ENCODE data around the gene UBE2V1. TPM values are rescaled to one million over a fixed set of nuclear protein-coding genes. Genes with fewer than 3 reads are reported as not detected.
A peak's percentile ranks its signal among the peaks of the same experiment; 100 is the strongest.

The UBE2V1 gene
- total RNA-seq, 1 donor from 2014 or later = 138 TPM

- Mint-ChIP-seq H3K27me3 (ENCODE audit: low read depth) (no peaks in the 10 kb centered on the region), H3K36me3 (peaks cover 4% of the 10 kb centered on the region), H3K9me3 (no peaks in the 10 kb centered on the region), H3K27ac (peak overlapping the region; percentile 91), H3K4me1 (peaks cover 40% of the 10 kb centered on the region), H3K4me3 (peak overlapping the region; percentile 83)
- no peak for TF ChIP-seq CTCF (IDR thresholded peaks at IDR 0.05; ENCODE audit: unreplicated experiment)
- no peak for DNase-seq (ENCODE audit: low spot score in 2 of 2, unreplicated experiment in 2 of 2)
These were observed 38.2 kb upstream of the UBE2V1 start for GRCh38 chr20:50151034-50151743.

- Mint-ChIP-seq H3K4me1 (peaks cover 40% of the 10 kb centered on the region), H3K27me3 (ENCODE audit: low read depth) (no peaks in the 10 kb centered on the region), H3K4me3 (peak overlapping the region; percentile 11), H3K27ac (peak overlapping the region; percentile 91), H3K9me3 (no peaks in the 10 kb centered on the region), H3K36me3 (peaks cover 4% of the 10 kb centered on the region)
- TF ChIP-seq CTCF (IDR thresholded peaks at IDR 0.05; ENCODE audit: unreplicated experiment) = no peak
- no peak for DNase-seq (ENCODE audit: low spot score in 2 of 2, unreplicated experiment in 2 of 2)
These were observed 36.7 kb upstream of the UBE2V1 start for GRCh38 chr20:50149481-50150254.

- no peak for DNase-seq (ENCODE audit: low spot score in 2 of 2, unreplicated experiment in 2 of 2)
- Mint-ChIP-seq H3K36me3 (peaks cover 14% of the 10 kb centered on the region), H3K4me3 (no peak overlapping the region), H3K27me3 (ENCODE audit: low read depth) (no peaks in the 10 kb centered on the region), H3K27ac (peak overlapping the region; percentile 67), H3K4me1 (peaks cover 23% of the 10 kb centered on the region), H3K9me3 (no peaks in the 10 kb centered on the region)
- TF ChIP-seq CTCF (IDR thresholded peaks at IDR 0.05; ENCODE audit: unreplicated experiment) = no peak
These were observed 34.0 kb upstream of the UBE2V1 start for GRCh38 chr20:50146732-50147662.

GRCh38 chr20:50146214-50146613 lies 33.3 kb upstream of the UBE2V1 start:
- Mint-ChIP-seq H3K27me3 (ENCODE audit: low read depth) (no peaks in the 10 kb centered on the region), H3K9me3 (no peaks in the 10 kb centered on the region), H3K36me3 (peaks cover 17% of the 10 kb centered on the region), H3K4me3 (no peak overlapping the region), H3K27ac (no peak overlapping the region), H3K4me1 (peaks cover 16% of the 10 kb centered on the region)
- TF ChIP-seq CTCF (IDR thresholded peaks at IDR 0.05; ENCODE audit: unreplicated experiment) = no peak
- no peak for DNase-seq (ENCODE audit: low spot score in 2 of 2, unreplicated experiment in 2 of 2)

- no peak overlapping the region for H3K4me3 Mint-ChIP-seq
- H3K27me3 Mint-ChIP-seq (ENCODE audit: low read depth) = no peaks in the 10 kb centered on the region
- peaks cover 10% of the 10 kb centered on the region for H3K4me1 Mint-ChIP-seq
- H3K27ac Mint-ChIP-seq = no peak overlapping the region
- H3K36me3 Mint-ChIP-seq = peaks cover 19% of the 10 kb centered on the region
- H3K9me3 Mint-ChIP-seq = no peaks in the 10 kb centered on the region
- no peak for DNase-seq (ENCODE audit: low spot score in 2 of 2, unreplicated experiment in 2 of 2)
- no peak for TF ChIP-seq CTCF (IDR thresholded peaks at IDR 0.05; ENCODE audit: unreplicated experiment)
These were observed 32.6 kb upstream of the UBE2V1 start for GRCh38 chr20:50145566-50145965.
